Uterus (tissue), 2 donors: ENCODE measurements around the gene HRG.

Source experiments
- POLR2A ChIP-seq, 2 donors: fragments of 450-650 bp; IDR thresholded peaks; one replicate each; pipeline ENCODE4 v1.6.1; 2016; ENCODE audit warnings: antibody characterized with exemption in 2 of 2, mild to moderate bottlenecking in 1 of 2, moderate library complexity in 1 of 2
- TF ChIP-seq, protein P1 (sequence below), 4 experiments: fragments of 200-600 bp in 2 of 4; fragments of 450-650 bp in 2 of 4; sonication (generic) in 2 of 4; IDR thresholded peaks; one replicate each; pipeline ENCODE4 v1.5.1; 2016 to 2019; ENCODE audit warnings: antibody characterized with exemption in 4 of 4, mild to moderate bottlenecking in 2 of 4, moderate library complexity in 1 of 4

DNA sequence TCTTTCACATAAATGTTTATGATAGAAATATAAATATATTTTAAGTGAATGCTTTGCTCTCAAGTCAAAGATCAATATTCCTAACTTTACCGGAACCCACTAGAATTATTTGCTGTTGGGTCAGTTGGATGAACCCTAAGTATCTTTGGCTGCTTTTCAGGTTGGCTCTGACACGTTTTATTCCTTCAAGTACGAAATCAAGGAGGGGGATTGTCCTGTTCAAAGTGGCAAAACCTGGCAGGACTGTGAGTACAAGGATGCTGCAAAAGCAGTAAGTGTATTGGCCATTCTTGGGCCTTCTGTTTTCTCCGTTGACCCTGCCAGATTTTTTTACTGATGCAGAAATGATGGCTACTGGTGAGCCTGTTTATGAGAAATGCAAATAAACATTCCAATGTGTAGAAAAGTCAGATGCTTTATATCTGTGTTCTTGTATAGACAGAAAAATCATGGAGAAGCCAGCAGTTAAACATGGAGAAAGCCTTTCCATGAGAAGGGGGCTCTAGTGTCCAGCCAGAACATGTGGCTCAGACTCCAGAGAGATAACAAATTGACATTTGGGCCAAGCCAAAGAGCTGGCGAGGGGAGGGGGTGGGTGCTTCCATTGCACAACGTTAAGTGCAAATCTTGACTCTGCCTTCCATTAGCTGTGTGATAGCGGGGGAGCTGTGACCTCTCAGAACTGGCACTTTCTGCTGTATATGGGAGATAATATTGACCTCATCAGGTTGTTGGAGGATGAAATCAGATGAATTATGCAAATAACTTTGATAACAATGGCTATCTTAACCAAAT is 54.3 kb downstream of the HRG start:
- TF ChIP-seq, protein P1, sequence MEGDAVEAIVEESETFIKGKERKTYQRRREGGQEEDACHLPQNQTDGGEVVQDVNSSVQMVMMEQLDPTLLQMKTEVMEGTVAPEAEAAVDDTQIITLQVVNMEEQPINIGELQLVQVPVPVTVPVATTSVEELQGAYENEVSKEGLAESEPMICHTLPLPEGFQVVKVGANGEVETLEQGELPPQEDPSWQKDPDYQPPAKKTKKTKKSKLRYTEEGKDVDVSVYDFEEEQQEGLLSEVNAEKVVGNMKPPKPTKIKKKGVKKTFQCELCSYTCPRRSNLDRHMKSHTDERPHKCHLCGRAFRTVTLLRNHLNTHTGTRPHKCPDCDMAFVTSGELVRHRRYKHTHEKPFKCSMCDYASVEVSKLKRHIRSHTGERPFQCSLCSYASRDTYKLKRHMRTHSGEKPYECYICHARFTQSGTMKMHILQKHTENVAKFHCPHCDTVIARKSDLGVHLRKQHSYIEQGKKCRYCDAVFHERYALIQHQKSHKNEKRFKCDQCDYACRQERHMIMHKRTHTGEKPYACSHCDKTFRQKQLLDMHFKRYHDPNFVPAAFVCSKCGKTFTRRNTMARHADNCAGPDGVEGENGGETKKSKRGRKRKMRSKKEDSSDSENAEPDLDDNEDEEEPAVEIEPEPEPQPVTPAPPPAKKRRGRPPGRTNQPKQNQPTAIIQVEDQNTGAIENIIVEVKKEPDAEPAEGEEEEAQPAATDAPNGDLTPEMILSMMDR (IDR thresholded peaks at IDR 0.05): no peak
- no peak for TF ChIP-seq POLR2A (IDR thresholded peaks at IDR 0.05)
